HepG2 (cell line): ENCODE measurements around the gene PSKH1. TPM values are rescaled to one million over a fixed set of nuclear protein-coding genes. Genes with fewer than 3 reads are reported as not detected.

Experiments used
- CAMTA2 ChIP-seq: sonication (generic); formaldehyde crosslinking; IDR thresholded peaks from 2 replicates; pipeline ENCODE4 v1.4.0; 2020; ENCODE audit warnings: mild to moderate bottlenecking, missing genetic modification reagents, borderline replicate concordance
- HNRNPH1 ChIP-seq: fragments of 200-400 bp; formaldehyde crosslinking; optimal IDR thresholded peaks from 2 replicates; pipeline ENCODE3; 2017; ENCODE audit warnings: mild to moderate bottlenecking, low read depth, low read length
- HNRNPLL ChIP-seq: fragments of 200-400 bp; formaldehyde crosslinking; IDR thresholded peaks from 2 replicates; pipeline ENCODE4 v1.6.1; 2017; ENCODE audit warnings: mild to moderate bottlenecking, low read depth, low read length; ENCODE audit not compliant: poor library complexity, severe bottlenecking
- MAF1 ChIP-seq: sonication (generic); formaldehyde crosslinking; IDR thresholded peaks from 2 replicates; pipeline ENCODE4 v1.5.0; 2020; ENCODE audit warnings: missing genetic modification reagents, borderline replicate concordance
- MIER2 ChIP-seq: IDR thresholded peaks from 2 replicates; pipeline ENCODE4 v1.6.1; 2016; ENCODE audit warnings: missing biosample characterization, missing genetic modification reagents
- MTA3 ChIP-seq: sonication (generic); formaldehyde crosslinking; IDR thresholded peaks from 2 replicates; pipeline ENCODE4 v1.4.0; 2020; ENCODE audit warnings: missing genetic modification reagents
- PRMT3 ChIP-seq: sonication (generic); formaldehyde crosslinking; IDR thresholded peaks from 2 replicates; pipeline ENCODE4 v1.8.1; 2022; ENCODE audit warnings: low read depth, mild to moderate bottlenecking, moderate library complexity, missing genetic modification reagents, borderline replicate concordance
- SALL1 ChIP-seq: sonication (generic); formaldehyde crosslinking; IDR thresholded peaks from 2 replicates; pipeline ENCODE4 v1.8.0; 2022; ENCODE audit warnings: mild to moderate bottlenecking, missing genetic modification reagents
- STAT6 ChIP-seq: sonication (generic); formaldehyde crosslinking; IDR thresholded peaks from 2 replicates; pipeline ENCODE4 v1.4.0; 2020; ENCODE audit warnings: missing genetic modification reagents, mild to moderate bottlenecking, borderline replicate concordance
- ZNF20 ChIP-seq: sonication (generic); formaldehyde crosslinking; IDR thresholded peaks from 2 replicates; pipeline ENCODE4 v1.4.0; 2020; ENCODE audit warnings: mild to moderate bottlenecking, moderate library complexity, missing genetic modification reagents
- ZNF431 ChIP-seq: sonication (generic); formaldehyde crosslinking; IDR thresholded peaks from 2 replicates; pipeline ENCODE4 v1.9.0; 2022; ENCODE audit warnings: missing genetic modification reagents, low read depth, mild to moderate bottlenecking, borderline replicate concordance
- ZNF550 ChIP-seq: sonication (generic); formaldehyde crosslinking; IDR thresholded peaks from 2 replicates; pipeline ENCODE4 v1.4.0; 2020; ENCODE audit warnings: mild to moderate bottlenecking, missing genetic modification reagents, borderline replicate concordance
- ZNF558 ChIP-seq: sonication (generic); formaldehyde crosslinking; IDR thresholded peaks from 2 replicates; pipeline ENCODE4 v1.9.0; 2022; ENCODE audit warnings: mild to moderate bottlenecking, missing genetic modification reagents, borderline replicate concordance
- ZNF589 ChIP-seq: sonication (generic); formaldehyde crosslinking; conservative IDR thresholded peaks from 2 replicates; pipeline ENCODE4 v1.8.0; 2022; ENCODE audit warnings: mild to moderate bottlenecking, moderate library complexity, missing genetic modification reagents
- ZNF678 ChIP-seq: sonication (generic); formaldehyde crosslinking; IDR thresholded peaks from 2 replicates; pipeline ENCODE4 v1.4.0; 2020; ENCODE audit warnings: mild to moderate bottlenecking, missing genetic modification reagents
- polyA plus RNA-seq, 8 experiments: library from polyadenylated mRNA; depleted of rRNA in 3 of 8; stranded (reverse) in 7 of 8; unstranded in 1 of 8; fragments of >200 nt; fragmentation: Illumina TruSeq in 4 of 8; extraction: Trizol in 4 of 8; gene quantifications; 2 replicates each; pipeline versions ENCODE4 v1.2.1 to v1.2.3, GENCODE V29; 2011 to 2016; ENCODE audit warnings: low read depth in 4 of 8, missing spikeins in 1 of 8, mixed read lengths in 1 of 8; ENCODE audit not compliant: insufficient read depth in 1 of 8
- total RNA-seq, 5 experiments: library from RNA; depleted of rRNA; stranded (reverse); fragments of >200 nt; fragmentation: Illumina TruSeq; extraction: Trizol; gene quantifications; 2 replicates each; pipeline ENCODE4 v1.2.3, GENCODE V29; 2016; ENCODE audit warnings: low read depth in 1 of 5
- TF ChIP-seq, protein P1 (sequence below): sonication (generic); formaldehyde crosslinking; IDR thresholded peaks from 2 replicates; pipeline ENCODE4 v1.5.0; 2020; ENCODE audit warnings: missing genetic modification reagents
- TF ChIP-seq, protein P2 (sequence below): sonication (generic); formaldehyde crosslinking; IDR thresholded peaks from 2 replicates; pipeline ENCODE4 v1.4.0; 2020; ENCODE audit warnings: missing genetic modification reagents, borderline replicate concordance
- TF ChIP-seq, protein P3 (sequence below): sonication (generic); formaldehyde crosslinking; conservative IDR thresholded peaks from 2 replicates; pipeline ENCODE4 v1.8.0; 2022; ENCODE audit warnings: mild to moderate bottlenecking, moderate library complexity, missing genetic modification reagents

Gene PSKH1
- total and polyA plus RNA-seq, 2 of the 13 experiments (the other 11 are each of a cell fraction or from before 2014, with no cell fraction given), result 8.4 to 19.1 TPM

GRCh38 chr16:67941469-67942199 is 48.6 kb downstream of the PSKH1 start (continued):
- TF ChIP-seq STAT6 (CRISPR knock-in tag) (no peak), HNRNPLL (no peak), ZNF20 (CRISPR knock-in tag) (no peak), MIER2 (CRISPR knock-in tag) (no peak), ZNF589 (CRISPR knock-in tag) (no peak), MTA3 (CRISPR knock-in tag) (no peak), ZNF550 (CRISPR knock-in tag) (no peak), SALL1 (no peak; the same call in 1 of the 2 replicates), CAMTA2 (0 out of 2 replicates have a peak, but pooled peaks have one; percentile 62), MAF1 (no peak), ZNF431 (CRISPR knock-in tag) (no peak), HNRNPH1 (no peak), ZNF558 (CRISPR knock-in tag) (no peak), PRMT3 (no peak), ZNF678 (no peak)
- TF ChIP-seq, protein P1, sequence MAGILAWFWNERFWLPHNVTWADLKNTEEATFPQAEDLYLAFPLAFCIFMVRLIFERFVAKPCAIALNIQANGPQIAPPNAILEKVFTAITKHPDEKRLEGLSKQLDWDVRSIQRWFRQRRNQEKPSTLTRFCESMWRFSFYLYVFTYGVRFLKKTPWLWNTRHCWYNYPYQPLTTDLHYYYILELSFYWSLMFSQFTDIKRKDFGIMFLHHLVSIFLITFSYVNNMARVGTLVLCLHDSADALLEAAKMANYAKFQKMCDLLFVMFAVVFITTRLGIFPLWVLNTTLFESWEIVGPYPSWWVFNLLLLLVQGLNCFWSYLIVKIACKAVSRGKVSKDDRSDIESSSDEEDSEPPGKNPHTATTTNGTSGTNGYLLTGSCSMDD, result no peak
- TF ChIP-seq, protein P2, sequence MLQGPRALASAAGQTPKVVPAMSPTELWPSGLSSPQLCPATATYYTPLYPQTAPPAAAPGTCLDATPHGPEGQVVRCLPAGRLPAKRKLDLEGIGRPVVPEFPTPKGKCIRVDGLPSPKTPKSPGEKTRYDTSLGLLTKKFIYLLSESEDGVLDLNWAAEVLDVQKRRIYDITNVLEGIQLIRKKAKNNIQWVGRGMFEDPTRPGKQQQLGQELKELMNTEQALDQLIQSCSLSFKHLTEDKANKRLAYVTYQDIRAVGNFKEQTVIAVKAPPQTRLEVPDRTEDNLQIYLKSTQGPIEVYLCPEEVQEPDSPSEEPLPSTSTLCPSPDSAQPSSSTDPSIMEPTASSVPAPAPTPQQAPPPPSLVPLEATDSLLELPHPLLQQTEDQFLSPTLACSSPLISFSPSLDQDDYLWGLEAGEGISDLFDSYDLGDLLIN (CRISPR knock-in tag), result 0 out of 2 replicates have a peak, but pooled peaks have one; percentile 25
- TF ChIP-seq, protein P3, sequence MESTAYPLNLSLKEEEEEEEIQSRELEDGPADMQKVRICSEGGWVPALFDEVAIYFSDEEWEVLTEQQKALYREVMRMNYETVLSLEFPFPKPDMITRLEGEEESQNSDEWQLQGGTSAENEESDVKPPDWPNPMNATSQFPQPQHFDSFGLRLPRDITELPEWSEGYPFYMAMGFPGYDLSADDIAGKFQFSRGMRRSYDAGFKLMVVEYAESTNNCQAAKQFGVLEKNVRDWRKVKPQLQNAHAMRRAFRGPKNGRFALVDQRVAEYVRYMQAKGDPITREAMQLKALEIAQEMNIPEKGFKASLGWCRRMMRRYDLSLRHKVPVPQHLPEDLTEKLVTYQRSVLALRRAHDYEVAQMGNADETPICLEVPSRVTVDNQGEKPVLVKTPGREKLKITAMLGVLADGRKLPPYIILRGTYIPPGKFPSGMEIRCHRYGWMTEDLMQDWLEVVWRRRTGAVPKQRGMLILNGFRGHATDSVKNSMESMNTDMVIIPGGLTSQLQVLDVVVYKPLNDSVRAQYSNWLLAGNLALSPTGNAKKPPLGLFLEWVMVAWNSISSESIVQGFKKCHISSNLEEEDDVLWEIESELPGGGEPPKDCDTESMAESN (CRISPR knock-in tag), result no peak; the same call in 1 of the 2 replicates
